ENCODE data around the gene DUSP22.

Gene DUSP22

DNA sequence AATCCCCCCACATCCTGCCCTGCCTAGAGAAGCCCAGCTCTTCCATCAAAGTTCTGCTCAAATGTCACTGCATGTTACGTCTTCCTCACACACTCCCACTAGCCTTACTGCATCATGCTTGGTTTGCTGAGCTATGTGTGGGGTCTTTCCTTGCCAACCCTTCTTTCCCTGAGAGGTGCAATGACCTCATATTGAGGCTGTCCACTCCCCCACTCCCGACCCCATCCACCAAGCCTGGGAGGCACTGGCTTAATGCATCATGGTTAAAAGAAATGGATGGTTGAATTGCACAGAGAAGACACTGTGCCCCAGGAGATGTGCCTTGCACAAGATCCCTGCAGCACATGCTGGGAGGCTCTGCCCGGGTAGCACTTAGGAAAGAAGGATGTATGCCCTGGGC, 91.6 kb downstream of the DUSP22 start:
- 79 to 85% methylated on average over 3 of the region's 3 CpGs for WGBS, 2 experiments
- Histone ChIP-seq H3K9me3 (ENCODE audit: control insufficient read depth, low read length) (no peaks in the 10 kb centered on the region), H3K36me3 (ENCODE audit: control insufficient read depth, insufficient read depth, low read length) (no peaks in the 10 kb centered on the region), H3K27ac (ENCODE audit: insufficient read depth, low read depth, low read length, poor library complexity, severe bottlenecking) (no peak overlapping the region), H3K4me1 (ENCODE audit: control insufficient read depth, insufficient read depth, low read length) (no peaks in the 10 kb centered on the region), H3K27me3 (ENCODE audit: control insufficient read depth, insufficient read depth, low read length, poor library complexity, severe bottlenecking) (peaks cover 9% of the 10 kb centered on the region), H3K4me3 (ENCODE audit: insufficient read depth, low read depth, low read length) (no peak overlapping the region)

DNA sequence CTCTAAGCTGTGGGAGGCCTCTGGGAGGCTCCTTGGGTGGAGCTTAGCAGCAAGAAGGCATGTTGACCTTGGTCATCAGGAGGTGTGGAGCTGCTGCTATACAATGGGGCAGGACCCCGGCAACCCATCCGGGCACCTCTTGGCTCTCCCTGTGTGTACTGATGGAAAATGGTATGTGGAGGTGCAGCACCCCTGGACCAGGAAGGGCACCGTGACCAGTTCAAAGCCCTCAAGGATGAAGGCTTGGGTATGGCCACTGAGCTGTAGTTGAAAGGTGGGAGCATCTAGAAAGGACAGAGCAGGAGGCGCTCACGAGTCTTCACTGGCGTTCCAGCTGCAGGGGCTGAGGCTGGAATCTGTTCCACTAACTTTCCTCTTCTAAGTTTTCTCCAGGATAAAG, 92.6 kb downstream of the DUSP22 start:
- H3K4me1 ChIP-seq (ENCODE audit: control insufficient read depth, insufficient read depth, low read length): no peaks in the 10 kb centered on the region
- H3K9me3 ChIP-seq (ENCODE audit: control insufficient read depth, low read length): no peaks in the 10 kb centered on the region
- 91 to 95% methylated on average over 6 of the region's 6 CpGs for WGBS, 2 experiments
- no peak overlapping the region for H3K4me3 ChIP-seq (ENCODE audit: insufficient read depth, low read depth, low read length)
- no peaks in the 10 kb centered on the region for H3K36me3 ChIP-seq (ENCODE audit: control insufficient read depth, insufficient read depth, low read length)
- peaks cover 19% of the 10 kb centered on the region for H3K27me3 ChIP-seq (ENCODE audit: control insufficient read depth, insufficient read depth, low read length, poor library complexity, severe bottlenecking)
- H3K27ac ChIP-seq (ENCODE audit: insufficient read depth, low read depth, low read length, poor library complexity, severe bottlenecking): no peak overlapping the region

DNA sequence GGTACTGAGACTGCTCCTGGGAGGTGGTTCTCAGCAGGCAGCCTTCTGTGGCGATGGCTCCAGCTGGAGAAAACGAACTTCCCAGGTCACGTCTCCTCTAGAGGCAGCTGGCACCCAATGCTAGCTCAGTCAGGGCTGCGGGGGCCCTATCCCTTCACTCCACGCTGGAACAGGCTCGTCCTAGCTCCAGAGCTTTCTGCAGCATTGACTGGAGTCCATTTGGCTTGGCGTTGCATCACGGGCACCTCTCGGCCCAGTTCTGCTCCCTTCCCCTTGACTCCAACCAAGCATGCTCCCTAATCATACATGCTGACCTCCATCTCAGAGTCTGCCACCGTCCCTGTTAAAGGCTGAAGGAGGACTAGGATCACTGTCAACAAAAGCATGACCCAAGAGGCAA, 93.3 kb downstream of the DUSP22 start:
- WGBS, 2 experiments: 90 to 91% methylated on average over 10 of the region's 10 CpGs
- no peaks in the 10 kb centered on the region for H3K9me3 ChIP-seq (ENCODE audit: control insufficient read depth, low read length)
- no peaks in the 10 kb centered on the region for H3K4me1 ChIP-seq (ENCODE audit: control insufficient read depth, insufficient read depth, low read length)
- no peak overlapping the region for H3K4me3 ChIP-seq (ENCODE audit: insufficient read depth, low read depth, low read length)
- H3K27me3 ChIP-seq (ENCODE audit: control insufficient read depth, insufficient read depth, low read length, poor library complexity, severe bottlenecking): peaks cover 26% of the 10 kb centered on the region
- no peaks in the 10 kb centered on the region for H3K36me3 ChIP-seq (ENCODE audit: control insufficient read depth, insufficient read depth, low read length)
- no peak overlapping the region for H3K27ac ChIP-seq (ENCODE audit: insufficient read depth, low read depth, low read length, poor library complexity, severe bottlenecking)

DNA sequence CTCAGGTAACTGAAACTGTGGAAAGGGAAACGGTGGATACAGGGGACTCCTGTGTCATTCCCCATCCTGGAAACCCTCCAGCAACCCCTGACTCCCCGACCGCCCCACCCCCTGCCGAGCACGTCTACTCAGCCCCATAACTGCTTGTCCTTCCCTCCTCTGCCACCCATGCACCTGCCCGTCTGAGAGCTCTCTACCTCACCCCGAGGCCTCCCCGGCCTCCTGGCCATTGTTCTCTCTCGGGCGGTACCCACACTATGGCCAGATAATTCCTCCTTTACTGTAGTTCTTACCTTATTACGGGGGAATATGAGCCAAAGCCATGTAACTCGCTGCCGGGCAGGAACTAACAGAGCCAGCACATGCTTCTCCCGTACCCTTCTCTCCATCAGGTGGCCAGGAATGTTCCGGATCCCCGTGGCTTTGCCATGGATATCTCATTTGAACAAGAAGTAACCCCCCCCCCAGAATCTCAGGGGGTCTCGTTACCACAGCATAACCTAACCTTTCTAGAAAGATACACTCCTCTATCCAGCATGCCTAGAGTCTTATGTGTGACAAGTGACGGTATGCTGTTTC, 94.5 kb downstream of the DUSP22 start:
- H3K27me3 ChIP-seq (ENCODE audit: control insufficient read depth, insufficient read depth, low read length, poor library complexity, severe bottlenecking): peaks cover 38% of the 10 kb centered on the region
- no peaks in the 10 kb centered on the region for H3K4me1 ChIP-seq (ENCODE audit: control insufficient read depth, insufficient read depth, low read length)
- WGBS, 2 experiments: 90 to 93% methylated on average over 17 to 18 of the region's 18 CpGs
- no peak overlapping the region for H3K4me3 ChIP-seq (ENCODE audit: insufficient read depth, low read depth, low read length)
- H3K36me3 ChIP-seq (ENCODE audit: control insufficient read depth, insufficient read depth, low read length): no peaks in the 10 kb centered on the region
- no peaks in the 10 kb centered on the region for H3K9me3 ChIP-seq (ENCODE audit: control insufficient read depth, low read length)
- H3K27ac ChIP-seq (ENCODE audit: insufficient read depth, low read depth, low read length, poor library complexity, severe bottlenecking): no peak overlapping the region

DNA sequence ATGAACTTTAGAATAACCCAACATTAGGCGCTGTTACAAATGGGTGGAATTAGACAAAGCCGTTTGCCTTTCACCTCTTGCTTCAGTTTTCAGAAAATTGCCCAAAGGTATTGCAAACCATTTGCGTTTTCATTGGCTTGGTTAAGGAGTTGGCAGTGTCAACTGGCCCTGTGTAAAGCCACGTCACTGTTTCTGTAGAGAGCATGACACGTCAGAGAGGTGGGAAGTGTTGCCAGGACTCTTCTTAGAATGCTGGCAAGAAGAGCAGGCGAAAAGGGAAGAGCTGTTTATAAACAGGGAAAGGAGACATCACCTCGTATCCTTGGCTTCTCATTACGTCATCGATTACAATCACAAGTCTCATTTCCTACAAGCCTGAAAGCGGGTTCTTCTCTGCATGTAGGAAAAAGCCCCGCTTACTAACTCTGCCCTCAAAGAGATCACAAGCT, 95.0 kb downstream of the DUSP22 start:
- no peak overlapping the region for H3K27ac ChIP-seq (ENCODE audit: insufficient read depth, low read depth, low read length, poor library complexity, severe bottlenecking)
- 91 to 92% methylated on average over 11 of the region's 11 CpGs for WGBS, 2 experiments
- no peaks in the 10 kb centered on the region for H3K9me3 ChIP-seq (ENCODE audit: control insufficient read depth, low read length)
- peaks cover 43% of the 10 kb centered on the region for H3K27me3 ChIP-seq (ENCODE audit: control insufficient read depth, insufficient read depth, low read length, poor library complexity, severe bottlenecking)
- H3K4me3 ChIP-seq (ENCODE audit: insufficient read depth, low read depth, low read length): no peak overlapping the region
- no peaks in the 10 kb centered on the region for H3K36me3 ChIP-seq (ENCODE audit: control insufficient read depth, insufficient read depth, low read length)
- H3K4me1 ChIP-seq (ENCODE audit: control insufficient read depth, insufficient read depth, low read length): no peaks in the 10 kb centered on the region

DNA sequence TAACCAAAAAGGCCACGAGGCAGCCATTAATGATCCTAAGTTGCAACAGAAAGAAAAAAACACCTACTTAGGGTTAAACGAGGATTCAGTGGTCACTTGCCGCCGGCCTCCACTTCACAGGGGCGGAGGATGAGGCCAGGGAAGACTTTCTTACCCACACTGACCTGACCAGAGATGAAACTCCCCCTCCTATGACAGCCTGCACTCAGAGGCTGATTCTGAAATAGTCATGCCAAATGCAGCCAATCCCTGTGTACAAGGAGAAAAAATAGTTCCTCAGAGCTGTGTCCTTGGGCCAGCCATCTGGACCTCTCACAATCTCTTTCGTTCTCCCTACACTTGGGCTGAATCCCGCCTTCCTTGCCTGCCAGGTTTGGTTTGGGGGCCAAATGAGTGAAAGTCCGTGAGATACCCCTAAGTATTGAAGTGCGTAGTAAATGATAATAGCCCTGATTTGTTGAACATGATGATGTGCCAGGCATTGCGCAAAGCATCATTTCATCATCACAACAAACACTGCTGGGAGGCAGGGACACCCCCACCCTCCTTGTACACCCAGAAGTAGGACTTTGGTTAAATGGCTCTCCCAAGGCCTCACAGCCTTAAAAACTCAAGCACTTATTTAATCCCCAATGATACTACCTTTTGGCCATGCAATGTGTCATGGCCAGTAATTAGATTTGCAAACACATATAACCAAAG, 96.1 kb downstream of the DUSP22 start:
- no peaks in the 10 kb centered on the region for H3K36me3 ChIP-seq (ENCODE audit: control insufficient read depth, insufficient read depth, low read length)
- peaks cover 54% of the 10 kb centered on the region for H3K27me3 ChIP-seq (ENCODE audit: control insufficient read depth, insufficient read depth, low read length, poor library complexity, severe bottlenecking)
- no peak overlapping the region for H3K4me3 ChIP-seq (ENCODE audit: insufficient read depth, low read depth, low read length)
- no peak overlapping the region for H3K27ac ChIP-seq (ENCODE audit: insufficient read depth, low read depth, low read length, poor library complexity, severe bottlenecking)
- no peaks in the 10 kb centered on the region for H3K9me3 ChIP-seq (ENCODE audit: control insufficient read depth, low read length)
- WGBS, 2 experiments: 87 to 90% methylated on average over 10 of the region's 10 CpGs
- no peaks in the 10 kb centered on the region for H3K4me1 ChIP-seq (ENCODE audit: control insufficient read depth, insufficient read depth, low read length)

DNA sequence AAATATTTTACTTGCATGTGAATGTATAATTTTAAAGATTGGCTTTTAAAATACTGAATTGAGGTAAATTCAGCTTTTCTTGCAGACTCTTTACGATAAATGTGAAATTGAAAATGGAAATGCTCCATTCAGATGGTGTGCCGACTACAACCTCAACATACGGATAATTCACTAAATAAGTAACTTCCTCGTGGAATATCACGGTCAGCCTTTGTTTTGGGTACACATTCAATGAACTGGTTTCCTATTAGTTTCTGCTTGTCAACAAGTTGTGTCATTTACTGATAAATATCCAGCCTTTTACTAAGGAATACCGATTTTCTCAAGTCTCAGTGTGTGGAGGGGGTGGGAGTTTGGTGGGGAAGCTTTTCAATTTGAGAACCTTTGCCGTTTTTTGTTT, 96.9 kb downstream of the DUSP22 start:
- no peaks in the 10 kb centered on the region for H3K36me3 ChIP-seq (ENCODE audit: control insufficient read depth, insufficient read depth, low read length)

DNA sequence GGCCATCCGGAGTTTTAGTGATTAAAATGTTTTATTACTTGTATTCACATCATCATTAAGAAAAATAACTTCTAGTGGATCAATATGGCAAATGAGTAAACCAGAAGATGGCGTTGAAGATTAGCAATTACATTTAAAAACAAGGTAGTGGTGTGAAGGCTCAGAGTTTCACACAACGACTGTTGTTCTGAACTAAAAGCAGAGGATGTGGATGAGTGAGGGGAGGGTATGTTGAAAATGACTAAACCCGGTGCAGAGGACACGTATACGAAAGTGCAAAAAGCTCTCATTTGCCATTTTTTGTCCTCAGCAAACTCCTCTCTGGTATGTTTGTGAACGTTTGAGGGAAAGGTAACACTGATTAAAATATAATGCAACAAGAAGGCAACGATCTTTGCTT, 97.3 kb downstream of the DUSP22 start:
- H3K4me3 ChIP-seq (ENCODE audit: insufficient read depth, low read depth, low read length): no peak overlapping the region
- H3K36me3 ChIP-seq (ENCODE audit: control insufficient read depth, insufficient read depth, low read length): no peaks in the 10 kb centered on the region
- H3K4me1 ChIP-seq (ENCODE audit: control insufficient read depth, insufficient read depth, low read length): no peaks in the 10 kb centered on the region
- peaks cover 66% of the 10 kb centered on the region for H3K27me3 ChIP-seq (ENCODE audit: control insufficient read depth, insufficient read depth, low read length, poor library complexity, severe bottlenecking)
- 78 to 79% methylated on average over 7 to 8 of the region's 8 CpGs for WGBS, 2 experiments
- no peak overlapping the region for H3K27ac ChIP-seq (ENCODE audit: insufficient read depth, low read depth, low read length, poor library complexity, severe bottlenecking)
- no peaks in the 10 kb centered on the region for H3K9me3 ChIP-seq (ENCODE audit: control insufficient read depth, low read length)

More for the DNA sequence above, 96.9 kb downstream of the DUSP22 start:
- no peak overlapping the region for H3K4me3 ChIP-seq (ENCODE audit: insufficient read depth, low read depth, low read length)
- H3K9me3 ChIP-seq (ENCODE audit: control insufficient read depth, low read length): no peaks in the 10 kb centered on the region
- no peaks in the 10 kb centered on the region for H3K4me1 ChIP-seq (ENCODE audit: control insufficient read depth, insufficient read depth, low read length)
- H3K27ac ChIP-seq (ENCODE audit: insufficient read depth, low read depth, low read length, poor library complexity, severe bottlenecking): no peak overlapping the region
- H3K27me3 ChIP-seq (ENCODE audit: control insufficient read depth, insufficient read depth, low read length, poor library complexity, severe bottlenecking): peaks cover 62% of the 10 kb centered on the region
- WGBS, 2 experiments: 90 to 92% methylated on average over 7 of the region's 7 CpGs

DNA sequence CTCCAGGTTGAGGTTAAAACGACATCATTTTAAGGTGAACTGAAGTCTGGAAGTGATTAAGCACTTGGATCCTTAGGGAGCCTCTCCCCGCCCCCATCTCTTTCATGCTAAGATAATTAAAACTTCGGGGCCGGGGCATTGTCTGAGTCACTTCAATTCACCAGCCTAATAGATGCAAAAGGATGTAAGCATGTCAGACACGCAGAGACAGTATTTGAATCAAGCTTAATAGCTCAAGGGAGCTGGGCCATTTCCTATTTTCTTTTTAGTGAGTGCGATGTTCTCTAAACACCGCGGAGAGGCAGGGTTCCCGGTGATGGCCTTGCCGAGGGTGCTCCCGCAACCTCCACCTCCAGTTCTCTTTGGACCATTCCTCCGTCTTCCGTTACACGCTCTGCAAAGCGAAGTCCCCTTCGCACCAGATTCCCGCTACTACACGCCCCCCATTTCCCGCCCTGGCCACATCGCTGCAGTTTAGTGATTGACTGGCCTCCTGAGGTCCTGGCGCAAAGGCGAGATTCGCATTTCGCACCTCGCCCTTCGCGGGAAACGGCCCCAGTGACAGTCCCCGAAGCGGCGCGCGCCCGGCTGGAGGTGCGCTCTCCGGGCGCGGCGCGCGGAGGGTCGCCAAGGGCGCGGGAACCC, 98.7 kb downstream of the DUSP22 start:
- H3K9me3 ChIP-seq (ENCODE audit: control insufficient read depth, low read length): no peaks in the 10 kb centered on the region
- H3K27me3 ChIP-seq (ENCODE audit: control insufficient read depth, insufficient read depth, low read length, poor library complexity, severe bottlenecking): peaks cover 81% of the 10 kb centered on the region
- WGBS, 2 experiments: 1% methylated on average over 44 of the region's 44 CpGs
- no peaks in the 10 kb centered on the region for H3K36me3 ChIP-seq (ENCODE audit: control insufficient read depth, insufficient read depth, low read length)
- H3K4me3 ChIP-seq (ENCODE audit: insufficient read depth, low read depth, low read length): peak overlapping the region; percentile 27
- no peaks in the 10 kb centered on the region for H3K4me1 ChIP-seq (ENCODE audit: control insufficient read depth, insufficient read depth, low read length)
- H3K27ac ChIP-seq (ENCODE audit: insufficient read depth, low read depth, low read length, poor library complexity, severe bottlenecking): no peak overlapping the region

DNA sequence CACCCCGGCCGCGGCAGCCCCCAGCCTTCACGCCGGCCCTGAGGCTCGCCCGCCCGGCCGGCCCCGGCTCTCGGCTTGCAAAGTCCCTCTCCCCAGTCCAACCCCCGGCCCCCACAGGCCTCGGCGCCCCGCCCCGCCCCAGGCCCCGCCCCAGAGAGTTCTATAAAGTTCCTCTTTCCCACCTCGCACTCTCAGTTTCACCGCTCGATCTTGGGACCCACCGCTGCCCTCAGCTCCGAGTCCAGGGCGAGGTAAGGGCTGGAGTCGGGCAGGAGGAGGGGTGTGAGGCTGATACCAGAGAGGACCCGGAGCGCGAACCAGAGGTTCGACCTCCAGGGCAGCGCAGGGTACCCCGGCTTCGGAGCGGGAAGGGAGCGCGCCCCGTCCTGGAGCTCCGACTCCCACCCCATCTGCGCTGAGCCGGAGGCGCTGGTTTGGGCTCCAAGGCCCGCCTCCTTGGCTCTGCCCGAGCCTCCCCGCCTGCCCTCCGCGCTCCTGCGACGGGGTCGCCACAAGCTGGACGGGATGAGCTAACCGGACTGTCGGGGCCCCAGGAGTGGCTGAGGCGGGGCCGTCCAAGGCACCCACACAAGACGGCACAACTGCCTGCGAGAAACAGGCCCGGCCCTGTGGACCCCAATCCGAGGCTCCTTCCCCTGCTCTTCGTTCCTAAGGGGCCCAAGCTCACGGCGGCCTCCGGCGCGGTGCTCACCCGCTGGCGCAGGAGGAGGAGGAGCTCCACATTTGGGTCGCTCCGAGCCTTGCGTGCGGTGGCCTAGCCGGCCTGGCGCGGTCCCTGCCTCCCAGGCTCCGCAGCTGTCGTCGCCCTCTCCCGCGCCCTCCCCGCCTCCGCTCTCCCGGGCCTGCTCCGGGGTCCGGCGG, 99.5 kb downstream of the DUSP22 start, which contains the start of gene IRF4:
Gene IRF4, plus strand, starts transcription at position 194 of the 882 bp plus-strand sequence. CDS start 1,401 bp downstream, outside the sequence.
- no peaks in the 10 kb centered on the region for H3K9me3 ChIP-seq (ENCODE audit: control insufficient read depth, low read length)
- H3K27me3 ChIP-seq (ENCODE audit: control insufficient read depth, insufficient read depth, low read length, poor library complexity, severe bottlenecking): peaks cover 84% of the 10 kb centered on the region
- WGBS, 2 experiments: 1% methylated on average over 81 to 82 of the region's 82 CpGs
- H3K27ac ChIP-seq (ENCODE audit: insufficient read depth, low read depth, low read length, poor library complexity, severe bottlenecking): no peak within 1 kb of the TSS
- H3K4me1 ChIP-seq (ENCODE audit: control insufficient read depth, insufficient read depth, low read length): no peaks in the 10 kb centered on the region
- no peaks in the 10 kb centered on the region for H3K36me3 ChIP-seq (ENCODE audit: control insufficient read depth, insufficient read depth, low read length)
- H3K4me3 ChIP-seq (ENCODE audit: insufficient read depth, low read depth, low read length): peak within 1 kb of the TSS; percentile 27

Data from ectodermal cell (in vitro differentiated cells).